Measurements from ENCODE around the gene VSTM2L.

VSTM2L gene

DNA sequence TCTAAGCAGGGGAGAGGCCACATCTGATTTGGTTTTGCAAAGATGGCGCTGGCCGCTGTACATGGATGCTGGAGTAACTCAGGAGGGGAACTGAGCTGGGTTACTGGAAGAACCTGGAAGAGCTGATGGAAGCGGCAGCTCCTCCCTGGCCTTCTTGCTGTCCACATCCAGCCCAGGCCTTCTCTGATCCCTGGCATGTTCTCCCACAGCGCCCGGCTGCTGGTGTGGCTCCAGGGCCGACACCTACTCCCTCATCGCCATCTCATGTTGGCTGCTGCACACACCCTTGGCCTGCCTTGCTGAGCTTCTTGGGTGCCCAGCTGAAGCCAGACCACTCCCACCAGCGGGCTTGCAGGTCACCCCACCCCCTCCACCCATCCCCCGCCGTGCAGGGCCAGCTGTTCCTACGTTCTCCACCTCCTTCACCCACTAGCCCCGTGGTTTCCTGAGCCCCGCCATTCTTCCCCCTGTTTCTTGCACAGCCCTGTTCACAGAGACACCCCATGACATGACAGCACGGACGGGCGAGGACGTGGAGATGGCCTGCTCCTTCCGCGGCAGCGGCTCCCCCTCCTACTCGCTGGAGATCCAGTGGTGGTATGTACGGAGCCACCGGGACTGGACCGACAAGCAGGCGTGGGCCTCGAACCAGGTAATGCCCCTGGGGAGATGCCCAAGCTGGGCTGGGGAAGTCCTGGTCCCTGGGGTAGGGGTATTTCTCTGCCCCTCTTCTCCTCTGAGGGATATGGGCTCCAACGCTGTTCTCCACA, 28.4 kb downstream of the VSTM2L start:
- Histone ChIP-seq H3K4me1 (ENCODE audit: low read depth, poor library complexity, severe bottlenecking) (no peaks in the 10 kb centered on the region), H3K4me2 (no peak overlapping the region), H2AFZ (ENCODE audit: low read depth) (no peak overlapping the region), H3K27ac (no peak overlapping the region), H3K36me3 (ENCODE audit: insufficient read depth) (no peaks in the 10 kb centered on the region), H3K79me2 (ENCODE audit: insufficient read depth, low read depth) (no peaks in the 10 kb centered on the region), H4K20me1 (ENCODE audit: insufficient read depth) (no peaks in the 10 kb centered on the region), H3K4me3 (IDR thresholded peaks at IDR 0.05; ENCODE audit: insufficient read depth, low read depth, low read length) (no peak overlapping the region), H3K9ac (no peak overlapping the region), H3K27me3 (ENCODE audit: insufficient read depth, low read depth) (peaks cover 36% of the 10 kb centered on the region; the same call in 1 of the 2 replicates)
- TF ChIP-seq, protein P1, sequence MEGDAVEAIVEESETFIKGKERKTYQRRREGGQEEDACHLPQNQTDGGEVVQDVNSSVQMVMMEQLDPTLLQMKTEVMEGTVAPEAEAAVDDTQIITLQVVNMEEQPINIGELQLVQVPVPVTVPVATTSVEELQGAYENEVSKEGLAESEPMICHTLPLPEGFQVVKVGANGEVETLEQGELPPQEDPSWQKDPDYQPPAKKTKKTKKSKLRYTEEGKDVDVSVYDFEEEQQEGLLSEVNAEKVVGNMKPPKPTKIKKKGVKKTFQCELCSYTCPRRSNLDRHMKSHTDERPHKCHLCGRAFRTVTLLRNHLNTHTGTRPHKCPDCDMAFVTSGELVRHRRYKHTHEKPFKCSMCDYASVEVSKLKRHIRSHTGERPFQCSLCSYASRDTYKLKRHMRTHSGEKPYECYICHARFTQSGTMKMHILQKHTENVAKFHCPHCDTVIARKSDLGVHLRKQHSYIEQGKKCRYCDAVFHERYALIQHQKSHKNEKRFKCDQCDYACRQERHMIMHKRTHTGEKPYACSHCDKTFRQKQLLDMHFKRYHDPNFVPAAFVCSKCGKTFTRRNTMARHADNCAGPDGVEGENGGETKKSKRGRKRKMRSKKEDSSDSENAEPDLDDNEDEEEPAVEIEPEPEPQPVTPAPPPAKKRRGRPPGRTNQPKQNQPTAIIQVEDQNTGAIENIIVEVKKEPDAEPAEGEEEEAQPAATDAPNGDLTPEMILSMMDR (conservative IDR thresholded peaks at IDR 0.05; ENCODE audit: low read depth, low read length): no peak

DNA sequence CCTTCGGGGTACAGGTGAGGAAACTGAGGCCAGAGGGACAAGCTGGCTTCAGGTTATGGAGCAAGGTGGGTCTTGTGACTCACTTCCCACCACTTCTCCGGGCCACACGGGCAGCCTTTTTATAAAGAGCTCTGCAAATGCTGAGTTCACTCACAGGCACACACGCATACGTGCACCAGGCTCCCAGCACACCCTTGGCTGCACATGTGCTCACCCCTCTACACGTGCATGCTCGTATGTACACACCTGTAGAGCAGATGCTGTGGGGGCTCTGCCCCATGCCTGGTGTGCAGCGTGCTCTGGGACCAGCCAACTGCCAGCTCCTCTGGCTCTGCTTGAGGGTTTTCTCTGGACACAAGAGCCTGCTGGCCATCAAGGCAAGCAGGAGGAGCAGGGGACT, 29.1 kb downstream of the VSTM2L start:
- no peak overlapping the region for H3K4me2 ChIP-seq
- TF ChIP-seq, protein P1 (conservative IDR thresholded peaks at IDR 0.05; ENCODE audit: low read depth, low read length): no peak
- peaks cover 36% of the 10 kb centered on the region; the same call in 1 of the 2 replicates for H3K27me3 ChIP-seq (ENCODE audit: insufficient read depth, low read depth)
- no peaks in the 10 kb centered on the region for H3K79me2 ChIP-seq (ENCODE audit: insufficient read depth, low read depth)
- no peak overlapping the region for H2AFZ ChIP-seq (ENCODE audit: low read depth)
- no peaks in the 10 kb centered on the region for H3K4me1 ChIP-seq (ENCODE audit: low read depth, poor library complexity, severe bottlenecking)
- no peak overlapping the region for H3K9ac ChIP-seq
- H3K36me3 ChIP-seq (ENCODE audit: insufficient read depth): no peaks in the 10 kb centered on the region
- H3K4me3 ChIP-seq (IDR thresholded peaks at IDR 0.05; ENCODE audit: insufficient read depth, low read depth, low read length): no peak overlapping the region
- no peak overlapping the region for H3K27ac ChIP-seq
- no peaks in the 10 kb centered on the region for H4K20me1 ChIP-seq (ENCODE audit: insufficient read depth)

DNA sequence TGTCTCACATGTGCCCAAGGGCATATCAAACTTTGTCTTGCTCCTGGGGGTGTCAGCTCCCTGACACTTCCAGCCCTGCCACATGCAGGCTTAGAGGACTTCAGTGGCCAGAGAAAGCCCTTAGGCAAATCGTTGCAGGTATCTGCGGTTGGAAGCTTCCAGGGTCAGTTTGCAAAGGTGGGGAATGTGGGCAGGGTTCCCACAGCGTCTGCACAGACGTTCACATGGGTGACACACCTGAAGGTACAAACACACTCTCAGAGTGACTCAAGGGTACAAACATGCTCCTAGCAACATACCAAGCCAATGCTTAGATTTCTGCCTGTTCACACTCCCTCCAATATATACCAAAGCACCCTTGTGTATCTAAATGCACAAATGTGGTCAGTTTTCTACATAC, 30.0 kb downstream of the VSTM2L start:
- no peak overlapping the region for H3K27ac ChIP-seq
- peaks cover 36% of the 10 kb centered on the region; the same call in 1 of the 2 replicates for H3K27me3 ChIP-seq (ENCODE audit: insufficient read depth, low read depth)
- no peaks in the 10 kb centered on the region for H3K79me2 ChIP-seq (ENCODE audit: insufficient read depth, low read depth)
- TF ChIP-seq, protein P1 (conservative IDR thresholded peaks at IDR 0.05; ENCODE audit: low read depth, low read length): no peak
- H3K4me3 ChIP-seq (IDR thresholded peaks at IDR 0.05; ENCODE audit: insufficient read depth, low read depth, low read length): no peak overlapping the region
- H3K4me2 ChIP-seq: no peak overlapping the region
- no peak overlapping the region for H2AFZ ChIP-seq (ENCODE audit: low read depth)
- no peaks in the 10 kb centered on the region for H4K20me1 ChIP-seq (ENCODE audit: insufficient read depth)
- H3K36me3 ChIP-seq (ENCODE audit: insufficient read depth): no peaks in the 10 kb centered on the region
- no peak overlapping the region for H3K9ac ChIP-seq
- H3K4me1 ChIP-seq (ENCODE audit: low read depth, poor library complexity, severe bottlenecking): no peaks in the 10 kb centered on the region

DNA sequence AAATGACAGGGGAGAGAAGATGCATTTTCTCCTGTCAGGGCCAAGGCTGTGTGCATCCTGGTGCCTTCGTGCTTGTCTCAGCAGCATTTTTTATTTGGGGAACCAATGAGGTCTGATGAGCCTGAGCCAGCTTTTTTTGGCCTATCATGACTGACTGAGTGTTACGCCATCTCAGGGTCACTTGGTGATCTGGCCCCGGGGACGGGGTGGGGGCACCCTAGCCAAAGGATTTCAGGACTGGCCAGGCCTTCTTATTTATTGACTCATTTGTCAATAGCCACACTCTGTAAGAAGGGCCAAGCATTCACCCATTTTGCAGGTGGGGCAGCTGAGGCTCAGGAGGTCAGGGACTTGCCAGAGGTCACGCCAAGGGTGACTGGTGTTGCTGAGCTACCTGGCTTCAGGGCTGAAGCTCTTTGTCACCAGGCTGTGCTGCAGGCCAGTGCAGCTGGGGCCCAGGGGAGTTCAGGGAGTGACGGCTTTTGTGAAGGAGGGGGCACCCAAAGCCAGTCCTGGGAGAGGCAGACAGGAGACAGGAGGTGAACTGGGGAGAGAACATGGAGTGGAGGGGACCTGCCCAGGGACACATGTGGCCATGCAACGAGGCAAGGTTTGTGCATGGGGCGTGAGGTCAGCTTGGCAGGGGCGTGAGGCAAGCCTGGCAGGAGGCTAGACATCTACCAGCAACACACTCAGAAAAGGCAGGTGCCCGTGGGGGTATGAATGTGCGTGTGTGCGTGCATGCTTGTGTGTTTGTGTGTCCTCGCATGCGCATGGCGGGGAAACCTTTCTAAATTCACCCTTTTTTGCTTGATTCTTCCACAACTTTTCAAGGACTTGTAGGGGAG, 31.1 kb downstream of the VSTM2L start:
- Histone ChIP-seq H3K27me3 (ENCODE audit: insufficient read depth, low read depth) (peaks cover 33% of the 10 kb centered on the region; the same call in 1 of the 2 replicates), H3K27ac (no peak overlapping the region), H3K4me1 (ENCODE audit: low read depth, poor library complexity, severe bottlenecking) (no peaks in the 10 kb centered on the region), H4K20me1 (ENCODE audit: insufficient read depth) (no peaks in the 10 kb centered on the region), H3K4me2 (no peak overlapping the region), H3K9ac (no peak overlapping the region), H3K36me3 (ENCODE audit: insufficient read depth) (no peaks in the 10 kb centered on the region), H2AFZ (ENCODE audit: low read depth) (no peak overlapping the region), H3K79me2 (ENCODE audit: insufficient read depth, low read depth) (no peaks in the 10 kb centered on the region), H3K4me3 (IDR thresholded peaks at IDR 0.05; ENCODE audit: insufficient read depth, low read depth, low read length) (no peak overlapping the region)
- TF ChIP-seq, protein P1 (conservative IDR thresholded peaks at IDR 0.05; ENCODE audit: low read depth, low read length): no peak
